ENCODE results near the gene TPPP.
"Not testable (repeated sequence)": the region's sequence is repeated elsewhere in the genome, so short reads cannot be mapped to it uniquely, and the experiment has no call there.

The TPPP gene

GRCh38 chr5:717143-717542 lies 24.0 kb upstream of the TPPP start:
- Histone ChIP-seq H3K27me3 (ENCODE audit: low read depth, low read length) (no peaks in the 10 kb centered on the region), H4K20me1 (ENCODE audit: insufficient read depth, low read length) (no peaks in the 10 kb centered on the region), H3K4me1 (ENCODE audit: low read length) (no peaks in the 10 kb centered on the region), H3K36me3 (replicated peaks; ENCODE audit: low read depth, low read length) (no peaks in the 10 kb centered on the region), H3K27ac (ENCODE audit: low read length) (no peak overlapping the region), H3K4me2 (ENCODE audit: low read length) (no peak overlapping the region), H3K9ac (ENCODE audit: low read length) (no peak overlapping the region), H2AFZ (ENCODE audit: low read depth, low read length) (no peak overlapping the region), H3K4me3 (ENCODE audit: low read length) (no peak overlapping the region), H3K9me3 (ENCODE audit: insufficient read depth, low read length) (no peaks in the 10 kb centered on the region), H3K79me2 (ENCODE audit: low read length) (no peaks in the 10 kb centered on the region)
- no peak for TF ChIP-seq EZH2phosphoT487 (IDR thresholded peaks at IDR 0.05; ENCODE audit: low read depth)
- no peak for TF ChIP-seq CTCF (IDR thresholded peaks at IDR 0.05; ENCODE audit: low read depth, low read length)

DNA sequence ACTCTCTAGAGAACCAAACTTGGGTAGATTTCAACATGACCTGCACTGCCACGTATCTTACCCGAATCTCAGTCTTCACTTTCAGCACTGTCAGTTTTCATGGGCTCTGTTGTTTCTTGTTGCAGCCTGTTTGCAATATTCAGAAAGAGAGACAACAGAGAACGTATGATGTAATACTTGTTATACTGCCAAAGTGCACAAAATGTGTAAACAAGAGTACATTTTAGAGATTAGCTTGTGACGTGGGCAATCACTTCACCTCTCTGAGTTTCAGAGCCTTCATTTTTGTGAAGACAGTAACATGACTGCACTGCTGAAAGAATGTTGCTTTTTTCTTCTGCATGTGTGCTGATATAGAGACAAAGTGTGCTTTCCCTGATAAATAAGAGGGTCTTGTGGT lies 23.6 kb upstream of the TPPP start:
- H2AFZ ChIP-seq (ENCODE audit: low read depth, low read length); H3K9me3 ChIP-seq (ENCODE audit: insufficient read depth, low read length); H3K4me2 ChIP-seq (ENCODE audit: low read length); H3K79me2 ChIP-seq (ENCODE audit: low read length); H3K4me1 ChIP-seq (ENCODE audit: low read length); H3K36me3 ChIP-seq (replicated peaks; ENCODE audit: low read depth, low read length); H4K20me1 ChIP-seq (ENCODE audit: insufficient read depth, low read length); H3K27me3 ChIP-seq (ENCODE audit: low read depth, low read length); H3K9ac ChIP-seq (ENCODE audit: low read length); H3K27ac ChIP-seq (ENCODE audit: low read length); H3K4me3 ChIP-seq (ENCODE audit: low read length): not testable (repeated sequence)

DNA sequence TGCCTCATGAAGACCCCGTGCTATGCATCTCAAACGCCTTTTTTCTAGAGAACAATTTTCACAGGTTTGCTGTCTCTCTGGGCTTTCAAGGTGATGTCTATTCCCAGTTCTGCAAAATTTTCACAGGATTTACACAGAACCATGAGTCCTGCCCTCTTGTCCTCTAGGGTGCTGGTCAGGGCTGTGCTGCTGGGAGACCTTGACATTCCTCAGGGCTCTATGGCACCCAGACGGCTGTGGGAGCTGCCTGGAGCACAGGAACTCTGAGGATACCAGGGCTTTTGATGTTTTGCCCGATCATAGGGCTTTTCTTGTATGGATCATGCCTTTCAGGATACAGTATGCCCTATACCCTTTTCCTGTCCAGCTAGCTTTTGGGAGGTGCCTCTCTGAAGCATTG lies 22.5 kb upstream of the TPPP start:
- H3K27me3 ChIP-seq (ENCODE audit: low read depth, low read length); H4K20me1 ChIP-seq (ENCODE audit: insufficient read depth, low read length); H3K27ac ChIP-seq (ENCODE audit: low read length); H3K9me3 ChIP-seq (ENCODE audit: insufficient read depth, low read length); H2AFZ ChIP-seq (ENCODE audit: low read depth, low read length); H3K4me2 ChIP-seq (ENCODE audit: low read length); H3K36me3 ChIP-seq (replicated peaks; ENCODE audit: low read depth, low read length); H3K4me1 ChIP-seq (ENCODE audit: low read length); H3K79me2 ChIP-seq (ENCODE audit: low read length); H3K4me3 ChIP-seq (ENCODE audit: low read length); H3K9ac ChIP-seq (ENCODE audit: low read length): not testable (repeated sequence)

DNA sequence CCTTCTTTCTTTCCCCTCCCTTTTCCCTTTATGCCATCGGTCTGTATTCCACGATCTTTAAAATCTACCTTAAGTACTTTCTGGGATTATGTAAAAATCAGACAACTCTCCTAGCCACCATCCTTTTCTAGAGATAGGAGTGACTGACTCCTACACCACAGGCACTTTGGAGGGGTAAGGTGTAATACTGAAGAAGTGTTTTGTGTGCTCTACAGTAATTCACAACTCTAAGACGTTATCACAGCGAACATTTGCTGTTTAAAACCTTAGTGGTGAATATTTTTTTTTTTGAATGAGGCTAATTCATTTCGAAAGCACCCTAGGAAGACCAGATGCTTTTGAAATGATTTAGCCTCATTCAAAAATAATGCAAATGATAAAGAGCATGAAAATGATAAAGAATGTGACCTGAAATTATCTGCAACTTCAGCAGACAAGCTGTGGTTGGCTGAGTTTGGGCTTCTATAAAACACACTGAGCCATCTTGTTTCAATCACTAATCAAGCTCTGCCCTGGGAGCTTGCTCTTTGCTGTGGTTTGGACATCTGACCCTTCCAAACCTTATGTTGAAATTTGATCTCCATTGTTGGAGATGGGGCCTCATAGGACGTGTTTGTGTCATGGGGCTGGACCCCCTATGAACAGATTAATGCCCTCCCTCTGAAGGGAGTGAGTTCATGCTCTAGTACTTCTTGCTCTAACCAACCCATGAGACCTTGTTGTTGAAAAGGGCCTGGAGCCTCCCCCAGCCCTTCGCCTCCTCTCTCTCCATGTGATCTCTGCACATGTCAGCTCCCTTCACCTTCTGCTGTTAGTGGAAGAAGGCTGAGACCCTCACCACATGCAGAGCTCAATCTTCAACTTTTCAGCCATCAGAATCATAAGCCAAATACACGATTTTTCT lies 21.3 kb upstream of the TPPP start:
- H3K27me3 ChIP-seq (ENCODE audit: low read depth, low read length); H3K4me1 ChIP-seq (ENCODE audit: low read length); H3K9me3 ChIP-seq (ENCODE audit: insufficient read depth, low read length); H3K4me2 ChIP-seq (ENCODE audit: low read length); H3K9ac ChIP-seq (ENCODE audit: low read length); H3K79me2 ChIP-seq (ENCODE audit: low read length); H3K27ac ChIP-seq (ENCODE audit: low read length); H3K4me3 ChIP-seq (ENCODE audit: low read length); H2AFZ ChIP-seq (ENCODE audit: low read depth, low read length); H3K36me3 ChIP-seq (replicated peaks; ENCODE audit: low read depth, low read length); H4K20me1 ChIP-seq (ENCODE audit: insufficient read depth, low read length): not testable (repeated sequence)

GRCh38 chr5:713686-714085 lies 20.5 kb upstream of the TPPP start:
- H3K27ac ChIP-seq (ENCODE audit: low read length); H3K4me1 ChIP-seq (ENCODE audit: low read length); H3K9ac ChIP-seq (ENCODE audit: low read length); H3K79me2 ChIP-seq (ENCODE audit: low read length); H3K27me3 ChIP-seq (ENCODE audit: low read depth, low read length); H2AFZ ChIP-seq (ENCODE audit: low read depth, low read length); H3K4me3 ChIP-seq (ENCODE audit: low read length); H4K20me1 ChIP-seq (ENCODE audit: insufficient read depth, low read length); H3K9me3 ChIP-seq (ENCODE audit: insufficient read depth, low read length); H3K36me3 ChIP-seq (replicated peaks; ENCODE audit: low read depth, low read length); H3K4me2 ChIP-seq (ENCODE audit: low read length): not testable (repeated sequence)

DNA sequence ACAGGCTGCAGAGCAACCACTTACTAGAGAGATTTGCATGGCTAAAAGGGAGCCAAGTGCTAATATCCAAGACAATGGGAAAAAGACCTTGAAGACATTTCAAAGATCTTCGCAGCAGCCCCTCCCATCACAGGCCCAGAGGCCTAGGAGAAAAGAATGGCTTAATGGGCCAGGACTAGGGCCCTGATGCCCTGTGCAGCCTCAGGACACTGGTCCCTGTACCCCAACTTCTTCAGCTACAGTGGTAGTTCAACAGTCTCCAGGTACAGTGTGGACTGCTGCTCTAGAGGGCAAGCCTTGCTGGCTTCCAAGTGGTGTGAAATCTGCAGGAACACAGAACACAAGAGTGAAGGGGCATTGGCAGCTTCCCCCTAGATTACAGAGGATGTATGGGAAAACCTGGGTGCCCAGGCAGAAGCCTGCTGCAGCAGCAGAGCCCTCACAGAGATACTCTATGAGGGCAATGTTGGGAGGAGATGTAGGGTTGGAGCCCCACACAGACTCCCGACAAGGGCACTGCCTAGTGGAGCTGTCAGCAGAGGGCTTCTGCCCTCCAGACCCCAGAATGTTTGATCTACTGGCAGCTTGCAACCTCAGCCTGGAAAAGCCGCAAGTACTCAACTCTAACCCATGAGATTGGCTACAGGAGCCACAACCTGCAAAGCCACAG lies 15.8 kb upstream of the TPPP start:
- not testable (repeated sequence) for H3K79me2 ChIP-seq (ENCODE audit: low read length); H3K9ac ChIP-seq (ENCODE audit: low read length); H2AFZ ChIP-seq (ENCODE audit: low read depth, low read length); H4K20me1 ChIP-seq (ENCODE audit: insufficient read depth, low read length); H3K27me3 ChIP-seq (ENCODE audit: low read depth, low read length); H3K9me3 ChIP-seq (ENCODE audit: insufficient read depth, low read length); H3K4me3 ChIP-seq (ENCODE audit: low read length); H3K27ac ChIP-seq (ENCODE audit: low read length); H3K4me2 ChIP-seq (ENCODE audit: low read length); H3K4me1 ChIP-seq (ENCODE audit: low read length); H3K36me3 ChIP-seq (replicated peaks; ENCODE audit: low read depth, low read length)

DNA sequence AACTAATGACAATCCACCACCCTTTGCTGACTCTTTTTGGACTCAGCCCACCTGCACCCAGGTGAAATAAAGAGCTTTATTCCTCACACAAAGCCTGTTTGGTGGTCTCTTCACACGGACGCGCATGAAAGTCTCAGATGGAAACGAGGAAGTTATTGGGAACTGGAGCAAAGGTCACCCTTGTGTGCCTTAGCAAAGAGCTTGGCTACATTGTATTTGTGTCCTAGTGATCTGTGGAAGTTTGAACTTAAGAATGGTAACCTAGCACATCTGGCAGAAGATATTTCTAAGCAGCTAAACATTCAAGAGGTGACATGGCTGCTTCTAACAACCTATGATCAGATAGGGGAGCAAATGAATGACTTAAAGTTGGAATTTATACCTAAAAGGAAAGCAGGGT lies 15.2 kb upstream of the TPPP start:
- not testable (repeated sequence) for H3K36me3 ChIP-seq (replicated peaks; ENCODE audit: low read depth, low read length); H3K9ac ChIP-seq (ENCODE audit: low read length); H3K27me3 ChIP-seq (ENCODE audit: low read depth, low read length); H2AFZ ChIP-seq (ENCODE audit: low read depth, low read length); H3K4me1 ChIP-seq (ENCODE audit: low read length); H3K79me2 ChIP-seq (ENCODE audit: low read length); H3K9me3 ChIP-seq (ENCODE audit: insufficient read depth, low read length); H4K20me1 ChIP-seq (ENCODE audit: insufficient read depth, low read length); H3K4me3 ChIP-seq (ENCODE audit: low read length); H3K4me2 ChIP-seq (ENCODE audit: low read length); H3K27ac ChIP-seq (ENCODE audit: low read length)

DNA sequence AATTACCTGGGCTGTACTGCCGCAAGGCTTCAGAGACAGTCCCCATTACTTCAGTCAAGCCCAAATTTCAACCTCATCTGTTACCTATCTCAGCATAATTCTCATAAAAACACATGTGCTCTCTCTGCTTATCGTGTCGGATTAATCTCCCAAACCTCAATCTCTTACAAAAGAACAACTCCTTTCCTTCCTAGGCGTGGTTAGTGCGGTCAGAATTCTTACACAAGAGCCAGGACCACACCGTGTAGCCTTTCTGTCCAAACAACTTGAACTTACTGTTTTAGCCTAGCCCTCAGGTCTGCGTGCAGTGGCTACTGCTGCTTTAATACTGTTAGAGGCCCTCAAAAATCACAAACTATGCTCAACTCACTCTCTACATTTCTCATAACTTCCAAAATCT lies 13.0 kb upstream of the TPPP start:
- not testable (repeated sequence) for H3K4me3 ChIP-seq (ENCODE audit: low read length); H3K4me1 ChIP-seq (ENCODE audit: low read length); H3K27me3 ChIP-seq (ENCODE audit: low read depth, low read length); H3K36me3 ChIP-seq (replicated peaks; ENCODE audit: low read depth, low read length); H3K4me2 ChIP-seq (ENCODE audit: low read length); H3K9me3 ChIP-seq (ENCODE audit: insufficient read depth, low read length); H3K27ac ChIP-seq (ENCODE audit: low read length); H3K79me2 ChIP-seq (ENCODE audit: low read length); H2AFZ ChIP-seq (ENCODE audit: low read depth, low read length); H3K9ac ChIP-seq (ENCODE audit: low read length); H4K20me1 ChIP-seq (ENCODE audit: insufficient read depth, low read length)

Measured in OCI-LY3 (cell line).